Measurements from ENCODE around the gene TSPYL1. TPM values are rescaled to one million over a fixed set of nuclear protein-coding genes. Genes with fewer than 3 reads are reported as not detected.

Gene TSPYL1
- total RNA-seq, 2 donors from 2014 or later, result 82.9 to 94.3 TPM

GRCh38 chr6:116268589-116269293, 11.0 kb downstream of the TSPYL1 start:
- no peak for DNase-seq
- no peak overlapping the region for H3K27ac ChIP-seq
- H3K27me3 ChIP-seq, result no peaks in the 10 kb centered on the region
- no peaks in the 10 kb centered on the region for H3K9me3 ChIP-seq
- intact Hi-C loops (cut with DNase I), result loop anchor here (5.0 kb wide), 1 partner anchor 264 kb away; no protein-coding TSS in a partner anchor
- no peaks in the 10 kb centered on the region for H3K4me1 ChIP-seq
- H3K36me3 ChIP-seq, result no peaks in the 10 kb centered on the region
- TF ChIP-seq CTCF (IDR thresholded peaks at IDR 0.05), result peak; percentile 69
- no peak overlapping the region for H3K9ac ChIP-seq (ENCODE audit: low read depth in 2 of 2, low read length in 2 of 2)
- no peak overlapping the region for H3K4me3 ChIP-seq

DNA sequence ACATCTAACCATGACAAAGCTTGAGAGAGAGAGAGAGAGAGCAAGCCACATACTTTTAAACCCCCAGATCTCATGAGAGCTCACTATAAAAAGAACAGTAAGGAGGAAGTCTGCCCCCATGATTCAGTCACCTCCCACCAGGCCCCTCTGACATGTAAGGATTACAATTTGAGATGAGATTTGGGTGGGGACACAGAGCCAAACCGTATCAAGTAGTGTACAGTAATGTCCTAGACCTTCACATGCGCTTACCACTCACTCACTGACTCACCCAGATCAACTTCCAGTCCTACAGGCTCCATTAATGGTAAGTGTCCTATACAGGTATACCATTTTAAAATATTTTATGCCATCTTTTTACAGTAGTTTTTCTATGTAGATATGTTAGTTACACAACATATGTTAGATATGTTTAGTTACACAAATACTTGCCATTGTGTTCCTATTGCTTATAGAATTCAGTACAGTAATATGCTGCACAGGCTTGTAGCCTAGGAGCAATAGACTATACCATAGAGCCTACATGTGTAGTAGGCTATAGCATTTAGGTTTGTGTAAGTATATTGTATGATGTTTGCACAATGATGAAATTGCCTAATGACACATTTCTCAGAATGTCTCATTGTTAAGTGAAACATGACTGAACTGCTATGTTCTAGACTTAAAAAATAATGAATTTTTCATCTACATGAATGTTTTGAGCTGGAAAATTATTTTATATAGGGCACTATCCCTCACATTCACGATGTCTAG, 11.7 kb downstream of the TSPYL1 start:
- Histone ChIP-seq H3K27ac (no peak overlapping the region), H3K9ac (ENCODE audit: low read depth in 2 of 2, low read length in 2 of 2) (no peak overlapping the region), H3K4me1 (no peaks in the 10 kb centered on the region), H3K27me3 (no peaks in the 10 kb centered on the region), H3K9me3 (no peaks in the 10 kb centered on the region), H3K4me3 (no peak overlapping the region), H3K36me3 (no peaks in the 10 kb centered on the region)
- DNase-seq, result no peak
- intact Hi-C loops (cut with DNase I), result loop anchor here (5.0 kb wide), 1 partner anchor 264 kb away; no protein-coding TSS in a partner anchor
- TF ChIP-seq CTCF (IDR thresholded peaks at IDR 0.05), result no peak

DNA sequence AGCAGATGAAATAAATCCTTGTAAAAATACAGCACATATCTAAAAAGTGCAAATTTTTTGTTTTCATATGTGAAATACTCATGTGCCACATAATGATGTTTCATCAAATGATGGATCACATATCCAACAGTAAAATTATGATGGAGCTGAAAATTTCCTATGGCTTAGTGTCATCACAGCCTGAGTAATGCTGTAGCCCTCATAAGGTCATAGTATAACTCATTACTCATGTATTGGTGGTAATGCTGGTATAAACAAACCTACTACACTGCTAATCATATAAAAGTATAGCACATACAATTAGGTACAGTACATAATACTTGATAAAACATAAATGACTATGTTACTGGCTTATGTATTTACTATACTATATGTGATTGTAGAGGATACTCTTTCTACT, 12.9 kb downstream of the TSPYL1 start:
- Histone ChIP-seq H3K36me3 (no peaks in the 10 kb centered on the region), H3K9ac (ENCODE audit: low read depth in 2 of 2, low read length in 2 of 2) (no peak overlapping the region), H3K27me3 (no peaks in the 10 kb centered on the region), H3K4me1 (no peaks in the 10 kb centered on the region), H3K9me3 (no peaks in the 10 kb centered on the region), H3K27ac (no peak overlapping the region), H3K4me3 (no peak overlapping the region)
- intact Hi-C loops (cut with DNase I), result loop anchor here (5.0 kb wide), 1 partner anchor 265 kb away; no protein-coding TSS in a partner anchor
- no peak for TF ChIP-seq CTCF (IDR thresholded peaks at IDR 0.05)
- DNase-seq, result no peak

DNA sequence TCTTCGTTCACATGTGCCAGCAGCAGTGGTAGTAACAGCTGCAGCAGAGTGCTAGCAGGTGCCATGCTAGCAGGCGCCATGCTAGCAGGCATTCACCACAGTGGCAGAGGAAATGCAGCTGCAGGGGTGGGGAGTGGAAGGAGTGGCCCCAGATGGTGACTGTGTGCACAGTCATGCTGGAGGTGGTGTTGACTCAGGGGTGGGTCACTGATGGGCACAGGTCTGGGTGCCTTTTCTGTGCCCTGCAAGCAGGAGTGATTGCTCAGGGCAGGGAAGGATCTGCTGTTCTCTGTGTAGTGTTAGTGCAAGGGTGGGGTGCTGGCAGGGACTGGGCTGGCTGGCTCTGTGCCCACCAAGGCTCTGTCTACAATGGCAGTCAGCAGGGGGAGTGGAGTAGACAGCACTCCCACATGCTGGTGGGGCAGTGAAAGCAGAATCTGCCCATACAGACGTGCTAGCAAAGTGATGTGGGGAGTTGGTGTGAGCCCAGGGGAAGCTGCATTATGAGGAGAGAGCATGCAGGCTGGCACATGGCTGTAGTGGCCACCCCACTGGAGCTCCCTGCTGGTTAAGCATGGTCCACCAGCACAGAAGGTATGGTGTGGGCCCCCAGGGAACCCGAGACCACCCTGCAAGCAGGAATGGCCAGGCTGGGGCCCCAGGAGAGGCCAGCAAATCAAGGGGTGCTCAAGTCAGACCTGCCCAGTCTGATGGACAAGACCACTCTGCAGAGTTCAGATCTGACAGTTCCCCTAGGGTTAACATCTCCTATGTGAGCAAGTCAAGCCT, 14.5 kb downstream of the TSPYL1 start:
- H3K36me3 ChIP-seq, result no peaks in the 10 kb centered on the region
- H3K4me3 ChIP-seq, result no peak overlapping the region
- DNase-seq, result peak; percentile 56
- no peak overlapping the region for H3K9ac ChIP-seq (ENCODE audit: low read depth in 2 of 2, low read length in 2 of 2)
- no peaks in the 10 kb centered on the region for H3K9me3 ChIP-seq
- no peaks in the 10 kb centered on the region for H3K4me1 ChIP-seq
- H3K27me3 ChIP-seq, result no peaks in the 10 kb centered on the region
- TF ChIP-seq CTCF (IDR thresholded peaks at IDR 0.05), result no peak
- intact Hi-C loops (cut with DNase I), result loop anchor here (5.0 kb wide), 1 partner anchor 267 kb away; no protein-coding TSS in a partner anchor
- no peak overlapping the region for H3K27ac ChIP-seq

DNA sequence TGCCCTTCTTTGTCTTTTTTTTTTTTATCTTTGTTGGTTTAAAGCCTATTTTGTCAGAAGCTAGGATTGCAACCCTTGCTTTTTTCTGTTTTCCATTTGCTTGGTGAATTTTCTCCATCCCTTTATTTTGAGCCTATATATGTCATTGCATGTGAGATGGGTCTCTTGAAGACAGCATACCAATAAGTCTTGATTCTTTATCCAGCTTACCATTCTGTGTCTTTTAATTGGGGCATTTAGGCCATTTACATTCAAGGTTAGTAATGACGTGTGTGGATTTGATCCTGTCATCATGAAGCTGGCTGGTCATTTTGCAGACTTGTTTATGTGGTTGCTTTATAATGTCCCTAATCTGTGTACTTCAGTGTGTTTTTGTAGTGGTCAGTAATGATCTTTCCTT, 16.4 kb downstream of the TSPYL1 start:
- H3K36me3 ChIP-seq, result no peaks in the 10 kb centered on the region
- H3K27ac ChIP-seq, result no peak overlapping the region
- TF ChIP-seq CTCF (IDR thresholded peaks at IDR 0.05), result no peak
- no peak overlapping the region for H3K9ac ChIP-seq (ENCODE audit: low read depth in 2 of 2, low read length in 2 of 2)
- no peaks in the 10 kb centered on the region for H3K9me3 ChIP-seq
- intact Hi-C loops (cut with DNase I), result no loop called here
- no peaks in the 10 kb centered on the region for H3K4me1 ChIP-seq
- H3K27me3 ChIP-seq, result no peaks in the 10 kb centered on the region
- H3K4me3 ChIP-seq, result no peak overlapping the region
- DNase-seq, result no peak

Measured in colonic mucosa (tissue), 4 donors.